SK-N-MC (cell line): ENCODE results near the gene FANCB.

Experiments used
- DNase-seq: peaks from one replicate; pipeline ENCODE4 v3.0.0-alpha.2; 2011; ENCODE audit warnings: low read depth, low spot score
- H3K27ac ChIP-seq: fragments of 200-600 bp; sonication (generic); 2 replicates; pipeline ENCODE4 v1.5.1; 2016; ENCODE audit warnings: mixed run types
- H3K36me3 ChIP-seq: fragments of 200-600 bp; sonication (generic); 2 replicates; pipeline ENCODE4 v1.6.1; 2017; ENCODE audit warnings: antibody characterized with exemption, low read length, mixed read lengths; ENCODE audit not compliant: insufficient read depth
- H3K4me3 ChIP-seq: fragments of 200-600 bp; sonication (generic); 2 replicates; pipeline ENCODE4 v1.5.1; 2016
- H3K9ac ChIP-seq: fragments of 200-600 bp; sonication (generic); 2 replicates; pipeline ENCODE4 v1.8.0; 2017; ENCODE audit warnings: mixed run types, mixed read lengths; ENCODE audit not compliant: insufficient read length
- H3K9me3 ChIP-seq: fragments of 200-600 bp; sonication (generic); 2 replicates; pipeline ENCODE4 v1.6.1; 2017; ENCODE audit warnings: low read depth, mild to moderate bottlenecking, antibody characterized with exemption, low read length, moderate library complexity, mixed read lengths
- EZH2 ChIP-seq: fragments of 200-600 bp; sonication (generic); IDR thresholded peaks from one replicate; pipeline ENCODE4 v1.6.1; 2017; ENCODE audit warnings: antibody characterized with exemption
- FOXP2 ChIP-seq: optimal IDR thresholded peaks from 2 replicates; pipeline ENCODE3; 2011; ENCODE audit warnings: mild to moderate bottlenecking, moderate library complexity; ENCODE audit not compliant: insufficient read depth; ENCODE audit errors: extremely low read length, control extremely low read depth
- POLR2AphosphoS5 ChIP-seq: IDR thresholded peaks from 2 replicates; pipeline ENCODE4 v1.6.1; 2012; ENCODE audit warnings: mild to moderate bottlenecking, low read depth, low read length, borderline replicate concordance

FANCB gene

GRCh38 chrX:14826319-14826718 is 46.5 kb downstream of the FANCB start:
- no peak for DNase-seq
- no peaks in the 10 kb centered on the region for H3K36me3 ChIP-seq
- H3K9ac ChIP-seq = no peak overlapping the region
- no peak overlapping the region for H3K27ac ChIP-seq
- H3K9me3 ChIP-seq = no peaks in the 10 kb centered on the region
- H3K4me3 ChIP-seq = no peak overlapping the region
- TF ChIP-seq POLR2AphosphoS5 (no peak), EZH2 (no peak), FOXP2 (no peak)

- H3K9ac ChIP-seq = no peak overlapping the region
- H3K4me3 ChIP-seq = no peak overlapping the region
- TF ChIP-seq POLR2AphosphoS5 (no peak), EZH2 (no peak), FOXP2 (no peak)
- H3K9me3 ChIP-seq = no peaks in the 10 kb centered on the region
- H3K27ac ChIP-seq = no peak overlapping the region
- no peaks in the 10 kb centered on the region for H3K36me3 ChIP-seq
- DNase-seq = no peak
These were observed 47.0 kb downstream of the FANCB start for GRCh38 chrX:14825851-14826250.

- no peak for DNase-seq
- no peaks in the 10 kb centered on the region for H3K36me3 ChIP-seq
These were observed 53.1 kb downstream of the FANCB start for GRCh38 chrX:14819769-14820168.

DNA sequence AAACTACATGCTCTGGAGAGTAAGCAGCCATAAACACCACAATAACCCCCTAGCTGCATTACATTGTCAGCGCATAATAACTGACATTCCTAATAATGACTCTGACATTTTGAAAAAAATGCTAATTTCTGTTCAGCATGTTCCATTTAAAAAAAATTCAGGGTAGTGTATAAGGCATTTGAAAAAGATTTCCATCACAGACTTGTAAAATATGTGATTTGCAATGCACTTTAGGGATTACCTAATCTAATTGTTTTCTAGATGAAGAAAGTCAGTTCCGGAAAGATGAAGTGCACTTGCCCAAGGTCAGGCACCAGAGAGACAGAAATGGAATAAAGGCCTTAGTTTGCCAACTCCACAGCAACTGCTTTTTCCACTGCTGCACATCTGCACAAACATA is 55.3 kb downstream of the FANCB start:
- H3K4me3 ChIP-seq = no peak overlapping the region
- H3K36me3 ChIP-seq = no peaks in the 10 kb centered on the region
- no peak for DNase-seq
- H3K9me3 ChIP-seq = no peaks in the 10 kb centered on the region
- H3K27ac ChIP-seq = no peak overlapping the region
- TF ChIP-seq POLR2AphosphoS5 (no peak), FOXP2 (no peak), EZH2 (no peak)
- H3K9ac ChIP-seq = no peak overlapping the region

More at GRCh38 chrX:14819769-14820168, 53.1 kb downstream of the FANCB start:
- TF ChIP-seq POLR2AphosphoS5 (no peak), FOXP2 (no peak), EZH2 (no peak)
- Histone ChIP-seq H3K27ac (no peak overlapping the region), H3K9ac (no peak overlapping the region), H3K4me3 (no peak overlapping the region), H3K9me3 (no peaks in the 10 kb centered on the region)

DNA sequence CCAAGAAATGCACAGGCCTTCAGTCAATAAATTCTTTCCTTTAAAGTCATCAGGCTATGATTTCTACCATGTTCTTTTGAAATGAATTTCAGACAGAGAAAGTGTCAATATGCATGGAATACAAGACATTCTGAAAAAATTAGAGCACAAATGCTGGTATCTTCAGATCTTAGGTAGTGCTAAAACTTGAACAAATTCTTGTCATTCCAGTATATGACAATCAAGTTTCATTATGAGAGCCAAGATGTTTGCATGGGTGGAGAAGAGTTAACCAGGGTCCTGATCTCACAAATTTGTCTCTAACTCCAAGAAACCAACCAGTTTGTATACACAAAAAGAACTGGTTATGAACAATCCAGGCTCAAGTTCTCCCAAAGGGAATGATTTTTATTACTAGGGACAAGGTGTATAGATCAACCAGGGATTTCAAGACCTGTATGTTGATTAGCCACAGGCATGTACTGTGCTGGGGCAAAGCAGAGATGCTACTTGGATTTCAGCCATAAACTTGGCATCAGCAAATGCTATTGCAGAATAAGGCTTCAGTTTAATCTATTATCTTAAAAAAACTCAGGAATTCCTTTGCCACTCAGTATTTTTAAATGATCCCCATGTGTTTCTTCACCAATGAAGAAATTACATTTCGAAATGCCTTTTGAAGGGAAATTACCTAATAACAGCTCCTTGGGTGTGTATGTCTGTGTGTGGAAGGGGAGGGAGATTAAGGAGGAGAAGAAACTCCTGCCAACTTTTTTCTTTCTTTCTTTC is 69.7 kb downstream of the FANCB start:
- Histone ChIP-seq H3K4me3 (no peak overlapping the region), H3K9me3 (no peaks in the 10 kb centered on the region), H3K36me3 (no peaks in the 10 kb centered on the region), H3K9ac (no peak overlapping the region), H3K27ac (no peak overlapping the region)
- no peak for TF ChIP-seq EZH2
- no peak for TF ChIP-seq POLR2AphosphoS5
- TF ChIP-seq FOXP2 = no peak
- no peak for DNase-seq

GRCh38 chrX:14801136-14801535 is 71.7 kb downstream of the FANCB start:
- TF ChIP-seq POLR2AphosphoS5 (no peak), FOXP2 (no peak), EZH2 (no peak)
- DNase-seq = no peak
- H3K9me3 ChIP-seq = no peaks in the 10 kb centered on the region
- H3K36me3 ChIP-seq = no peaks in the 10 kb centered on the region
- no peak overlapping the region for H3K27ac ChIP-seq
- no peak overlapping the region for H3K9ac ChIP-seq
- H3K4me3 ChIP-seq = no peak overlapping the region

DNA sequence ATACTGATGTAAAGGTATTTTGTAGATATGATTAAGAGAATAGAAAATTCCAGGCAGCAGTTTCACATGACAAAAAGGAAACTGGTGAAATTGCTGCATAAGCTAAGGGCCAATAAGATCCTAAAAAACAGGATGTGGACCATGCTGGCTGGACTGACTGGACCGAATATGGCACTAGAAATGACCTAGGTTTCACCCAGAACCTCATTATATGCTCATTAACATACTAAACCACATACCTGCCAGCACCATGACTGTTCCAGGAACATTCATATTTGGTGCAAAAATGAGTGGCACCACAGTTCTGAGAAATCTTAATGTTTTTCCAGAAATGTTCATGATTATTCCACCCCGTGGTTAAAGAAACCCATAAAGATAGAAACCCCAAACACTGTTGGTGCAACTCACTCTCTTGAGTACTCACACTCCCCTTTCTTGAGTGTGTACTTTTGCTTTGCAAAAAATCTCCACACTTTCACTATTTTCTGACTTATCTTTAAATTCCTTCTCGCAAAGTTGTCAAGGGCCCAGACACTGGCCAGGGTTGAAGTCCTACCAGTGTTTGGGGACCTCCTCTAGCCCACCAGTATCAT is 74.0 kb downstream of the FANCB start:
- Histone ChIP-seq H3K27ac (no peak overlapping the region), H3K4me3 (no peak overlapping the region), H3K9me3 (no peaks in the 10 kb centered on the region), H3K36me3 (no peaks in the 10 kb centered on the region), H3K9ac (no peak overlapping the region)
- TF ChIP-seq POLR2AphosphoS5 (no peak), EZH2 (no peak), FOXP2 (no peak)
- no peak for DNase-seq
